Endothelial cell of umbilical vein (primary cell): ENCODE data around the gene PRSS57. TPM values are rescaled to one million over a fixed set of nuclear protein-coding genes. Genes with fewer than 3 reads are reported as not detected.

Source experiments
- BruUV-seq: library from RNA; stranded (reverse); fragments of 400-500 nt; replicated peaks from 2 replicates; lab custom pipeline; 2021; lab: Mats Ljungman, UMichigan
- CTCF ChIA-PET: fragments of 300-600, 350-600 bp; sonication (Branson Sonifier 250); formaldehyde crosslinking; loops from one replicate; lab custom pipeline; 2021; ENCODE audit warnings: antibody characterized with exemption, inconsistent platforms; lab: Charles Lee
- POLR2A ChIA-PET: fragments of 300-600, 350-600 bp; sonication (Branson Sonifier 250); formaldehyde crosslinking; loops from one replicate; lab custom pipeline; 2021; ENCODE audit warnings: antibody characterized with exemption, inconsistent platforms; lab: Charles Lee
- DNase-seq: peaks from one replicate; pipeline ENCODE4 v3.0.0-alpha.2; 2011; ENCODE audit warnings: low read depth, low spot score
- FAIRE-seq: peaks from 2 replicates; lab custom pipeline; 2011; peaks lifted over from hg19 to GRCh38; lab: Jason Lieb, UNC
- H2AFZ ChIP-seq: 2 replicates; pipeline ENCODE4 v1.6.0; 2012; ENCODE audit warnings: low read depth, low read length, control low read depth, inconsistent platforms
- H3K27ac ChIP-seq: 2 replicates; pipeline ENCODE4 v1.5.1; 2011; ENCODE audit warnings: low read depth, mild to moderate bottlenecking, control low read depth, low read length, moderate library complexity; ENCODE audit not compliant: insufficient read depth
- H3K27me3 ChIP-seq, 2 experiments: 2 replicates each; pipeline versions ENCODE4 v1.6.0 to v1.6.1; 2011; ENCODE audit warnings: low read length in 2 of 2, mixed read lengths in 1 of 2; ENCODE audit not compliant: control insufficient read depth in 2 of 2, insufficient read depth in 2 of 2
- H3K36me3 ChIP-seq, 2 experiments: 2 replicates in 1 of 2; 3 replicates in 1 of 2; pipeline ENCODE4 v1.5.1; 2011; ENCODE audit warnings: low read length in 2 of 2, mild to moderate bottlenecking in 1 of 2, moderate library complexity in 1 of 2; ENCODE audit not compliant: control insufficient read depth in 2 of 2, insufficient read depth in 2 of 2; ENCODE audit errors: extremely low read depth in 1 of 2
- H3K4me1 ChIP-seq: 3 replicates; pipeline ENCODE4 v1.5.1; 2011; ENCODE audit warnings: mild to moderate bottlenecking, low read length; ENCODE audit not compliant: control insufficient read depth, insufficient read depth; ENCODE audit errors: extremely low read depth
- H3K4me2 ChIP-seq: 2 replicates; pipeline ENCODE4 v1.6.1; 2011; ENCODE audit warnings: low read length, control low read depth, mixed read lengths; ENCODE audit not compliant: insufficient read depth
- H3K4me3 ChIP-seq, 3 experiments: fragments of 200-600 bp in 1 of 3; sonication (generic), shearing (Covaris generic) in 1 of 3; replicated peaks in 1 of 3; 2 replicates each; pipeline ENCODE4 v1.5.1; 2011 to 2016; ENCODE audit warnings: control low read depth in 3 of 3, low read length in 3 of 3, mild to moderate bottlenecking in 2 of 3, inconsistent platforms in 1 of 3, low read depth in 1 of 3, moderate library complexity in 1 of 3; ENCODE audit not compliant: insufficient read depth in 1 of 3
- H3K79me2 ChIP-seq: 2 replicates; pipeline ENCODE4 v1.6.0; 2012; ENCODE audit warnings: low read length, inconsistent platforms; ENCODE audit not compliant: control insufficient read depth, insufficient read depth
- H3K9ac ChIP-seq: replicated peaks from 2 replicates; pipeline ENCODE3; 2011; ENCODE audit warnings: low read length, control low read depth; ENCODE audit not compliant: insufficient read depth; ENCODE audit errors: extremely low read depth
- H3K9me1 ChIP-seq: replicated peaks from 3 replicates; pipeline ENCODE4 v1.6.0; 2011; ENCODE audit warnings: mild to moderate bottlenecking, low read length; ENCODE audit not compliant: control insufficient read depth, insufficient read depth; ENCODE audit errors: extremely low read depth
- H3K9me3 ChIP-seq: replicated peaks from 2 replicates; pipeline ENCODE4 v1.5.1; 2012; ENCODE audit warnings: low read length, inconsistent platforms; ENCODE audit not compliant: control insufficient read depth, insufficient read depth
- H4K20me1 ChIP-seq: replicated peaks from 2 replicates; pipeline ENCODE3; 2011; ENCODE audit warnings: mild to moderate bottlenecking, low read length; ENCODE audit not compliant: control insufficient read depth, insufficient read depth; ENCODE audit errors: extremely low read depth
- EZH2 ChIP-seq: IDR thresholded peaks from 2 replicates; pipeline ENCODE4 v1.6.1; 2012; ENCODE audit warnings: borderline replicate concordance, low read depth, mild to moderate bottlenecking, moderate library complexity, low read length, inconsistent platforms; ENCODE audit not compliant: severe bottlenecking
- FOS ChIP-seq: IDR thresholded peaks from 2 replicates; pipeline ENCODE4 v1.6.1; 2011; ENCODE audit warnings: mild to moderate bottlenecking, low read length, moderate library complexity, borderline replicate concordance; ENCODE audit not compliant: insufficient read depth
- GATA2 ChIP-seq: IDR thresholded peaks from 2 replicates; pipeline ENCODE4 v1.7.0; 2011; ENCODE audit warnings: low read depth, mild to moderate bottlenecking, moderate library complexity, mixed read lengths, low read length; ENCODE audit not compliant: insufficient read length, insufficient read depth
- JUN ChIP-seq: IDR thresholded peaks from 2 replicates; pipeline ENCODE4 v1.6.1; 2011; ENCODE audit warnings: borderline replicate concordance, low read depth; ENCODE audit not compliant: insufficient read length, insufficient read depth
- MYC ChIP-seq: IDR thresholded peaks from one replicate; pipeline ENCODE4 v1.6.1; 2011; ENCODE audit warnings: mild to moderate bottlenecking, low read depth, low read length
- POLR2AphosphoS5 ChIP-seq: IDR thresholded peaks from 2 replicates; pipeline ENCODE4 v1.6.1; 2012; ENCODE audit warnings: low read depth, mild to moderate bottlenecking, control low read depth, low read length, moderate library complexity; ENCODE audit not compliant: insufficient read depth
- dilution Hi-C: fragments of 300-500 bp; cut with MboI; formaldehyde crosslinking; loops from one replicate; pipeline ENCODE4 v1.15.0; 2019; ENCODE audit warnings: low sequenced_read_pairs; ENCODE audit not compliant: extremely low pct_ligation_motif_present
- intact Hi-C: fragments of 100-400 bp; cut with micrococcal nuclease; formaldehyde crosslinking; loops from one replicate; pipeline ENCODE4 v1.10.0; 2022
- polyA plus RNA-seq, 4 experiments: library from polyadenylated mRNA; depleted of rRNA in 3 of 4; stranded (reverse) in 3 of 4; unstranded in 1 of 4; fragments of >200 nt; gene quantifications; 2 replicates each; pipeline versions ENCODE4 v1.2.1 to v1.2.3, GENCODE V29; 2011 to 2012; ENCODE audit warnings: missing spikeins in 1 of 4
- total RNA-seq: library from RNA; stranded (reverse); gene quantifications from 2 replicates; pipeline ENCODE4 v1.2.3, GENCODE V29; 2021
- TF ChIP-seq, protein P1 (sequence below), 2 donors: IDR thresholded peaks; 1 replicate in 1 of 2; 2 replicates in 1 of 2; pipeline ENCODE4 v1.5.1; 2011; ENCODE audit warnings: low read length in 2 of 2, mild to moderate bottlenecking in 2 of 2, moderate library complexity in 2 of 2, control low read depth in 1 of 2, inconsistent platforms in 1 of 2, low read depth in 1 of 2; ENCODE audit not compliant: insufficient read depth in 1 of 2; ENCODE audit errors: extremely low read depth in 1 of 2
- TF ChIP-seq, protein P2 (sequence below): IDR thresholded peaks from 2 replicates; pipeline ENCODE4 v1.6.1; 2011; ENCODE audit not compliant: insufficient read depth, insufficient read length

PRSS57 gene
- total and polyA plus RNA-seq, 2 donors (not counting 3 experiments of a cell fraction or from before 2014, with no cell fraction given), result not detected

DNA sequence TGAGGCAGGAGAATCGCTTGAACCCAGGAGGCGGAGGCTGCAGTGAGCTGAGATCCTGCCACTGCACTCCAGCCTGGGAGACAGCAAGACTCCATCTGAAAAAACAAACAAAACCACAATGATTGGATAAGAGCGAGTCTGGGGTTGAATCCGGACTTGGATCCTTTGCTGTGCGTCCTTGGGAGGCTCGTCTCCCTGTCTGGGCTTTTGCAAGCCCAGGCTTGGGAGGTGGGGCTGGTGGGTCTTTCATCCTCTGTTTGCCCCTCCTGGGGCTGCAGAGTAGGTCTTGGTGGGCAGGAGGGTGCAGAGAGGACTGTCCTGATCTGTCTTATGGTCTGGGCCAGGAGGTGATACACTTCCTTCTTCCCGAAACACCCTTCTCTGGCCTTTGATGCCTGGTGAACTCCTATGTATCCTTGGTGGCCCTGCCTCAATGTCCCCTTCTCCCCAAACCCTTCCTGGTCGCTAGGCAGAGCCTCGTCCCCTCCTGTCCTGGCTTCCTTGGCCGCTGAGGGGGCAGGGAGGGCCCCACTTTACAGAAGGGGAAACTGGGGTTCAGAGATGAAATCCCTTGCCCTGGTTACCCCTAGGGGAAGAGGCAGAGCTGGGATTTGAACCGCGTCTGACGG, 30.3 kb upstream of the PRSS57 start:
- intact Hi-C loops, result no loop called here
- Histone ChIP-seq H3K9ac (no peak overlapping the region), H3K79me2 (no peaks in the 10 kb centered on the region), H3K9me1 (no peaks in the 10 kb centered on the region), H3K9me3 (no peaks in the 10 kb centered on the region), H3K4me3 (no peak overlapping the region), H3K4me2 (no peak overlapping the region), H3K27me3 (no peaks in the 10 kb centered on the region), H4K20me1 (no peaks in the 10 kb centered on the region), H3K36me3 (no peaks in the 10 kb centered on the region), H3K27ac (no peak overlapping the region), H3K4me1 (peaks cover 8% of the 10 kb centered on the region), H2AFZ (no peak overlapping the region)
- no peak for TF ChIP-seq EZH2
- no peak for TF ChIP-seq MYC
- TF ChIP-seq, protein P1, sequence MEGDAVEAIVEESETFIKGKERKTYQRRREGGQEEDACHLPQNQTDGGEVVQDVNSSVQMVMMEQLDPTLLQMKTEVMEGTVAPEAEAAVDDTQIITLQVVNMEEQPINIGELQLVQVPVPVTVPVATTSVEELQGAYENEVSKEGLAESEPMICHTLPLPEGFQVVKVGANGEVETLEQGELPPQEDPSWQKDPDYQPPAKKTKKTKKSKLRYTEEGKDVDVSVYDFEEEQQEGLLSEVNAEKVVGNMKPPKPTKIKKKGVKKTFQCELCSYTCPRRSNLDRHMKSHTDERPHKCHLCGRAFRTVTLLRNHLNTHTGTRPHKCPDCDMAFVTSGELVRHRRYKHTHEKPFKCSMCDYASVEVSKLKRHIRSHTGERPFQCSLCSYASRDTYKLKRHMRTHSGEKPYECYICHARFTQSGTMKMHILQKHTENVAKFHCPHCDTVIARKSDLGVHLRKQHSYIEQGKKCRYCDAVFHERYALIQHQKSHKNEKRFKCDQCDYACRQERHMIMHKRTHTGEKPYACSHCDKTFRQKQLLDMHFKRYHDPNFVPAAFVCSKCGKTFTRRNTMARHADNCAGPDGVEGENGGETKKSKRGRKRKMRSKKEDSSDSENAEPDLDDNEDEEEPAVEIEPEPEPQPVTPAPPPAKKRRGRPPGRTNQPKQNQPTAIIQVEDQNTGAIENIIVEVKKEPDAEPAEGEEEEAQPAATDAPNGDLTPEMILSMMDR (IDR thresholded peaks at IDR 0.05; ENCODE audit: extremely low read depth in 1 of 2, insufficient read depth in 1 of 2, low read depth in 1 of 2, low read length in 2 of 2), result no peak
- no peak for TF ChIP-seq GATA2
- TF ChIP-seq JUN, result no peak
- no peak for TF ChIP-seq FOS
- TF ChIP-seq, protein P2, sequence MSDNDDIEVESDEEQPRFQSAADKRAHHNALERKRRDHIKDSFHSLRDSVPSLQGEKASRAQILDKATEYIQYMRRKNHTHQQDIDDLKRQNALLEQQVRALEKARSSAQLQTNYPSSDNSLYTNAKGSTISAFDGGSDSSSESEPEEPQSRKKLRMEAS, result no peak
- TF ChIP-seq POLR2AphosphoS5, result no peak
- BruUV-seq, result no TSS peak
- ChIA-PET CTCF (interaction anchor here (0.7 to 2.0 kb wide), 2 partner anchors 8 to 16 kb away, joined by 3 to 10 read pairs; no protein-coding TSS in a partner anchor), POLR2A (no interaction called here)
- DNase-seq, result no peak
- dilution Hi-C loops, result no loop called here
- no peak for FAIRE-seq
